ENCODE data around the gene UXT. TPM values are rescaled to one million over a fixed set of nuclear protein-coding genes. Genes with fewer than 3 reads are reported as not detected.

The UXT gene
- total RNA-seq, 1 experiment from 2014 or later: 120 TPM

DNA sequence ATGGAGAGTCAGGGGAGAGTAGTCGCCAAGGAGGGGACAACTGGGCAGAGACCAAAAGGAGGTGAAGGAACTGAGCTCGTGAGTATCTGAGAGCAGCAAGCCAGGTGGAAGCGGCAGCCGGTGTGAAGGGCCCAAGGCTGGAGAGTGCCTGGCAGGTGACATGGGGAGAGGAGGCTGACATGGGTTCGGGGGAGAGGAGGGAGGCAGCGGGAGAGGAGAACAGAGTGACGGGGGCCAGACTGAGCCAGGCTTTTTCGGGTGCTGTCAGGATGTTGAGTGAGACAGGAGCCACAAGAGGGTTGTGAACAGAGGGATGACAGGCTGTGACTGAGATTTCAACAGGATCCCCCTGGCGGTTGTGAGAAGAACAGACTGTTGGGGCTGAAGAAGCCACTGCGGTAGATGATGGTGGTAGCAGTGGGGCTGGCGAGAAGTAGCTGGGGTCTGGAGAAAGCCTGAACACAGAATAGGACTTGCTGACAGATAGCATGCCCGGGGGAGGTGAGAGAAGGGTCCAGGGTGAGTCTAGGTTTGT lies 14.4 kb downstream of the UXT start:
- Histone ChIP-seq H3K9me3 (no peaks in the 10 kb centered on the region), H3K27me3 (replicated peaks; ENCODE audit: control insufficient read depth, insufficient read depth, low read length) (no peaks in the 10 kb centered on the region), H3K4me3 (ENCODE audit: low read depth, low read length) (no peak overlapping the region), H3K36me3 (ENCODE audit: control insufficient read depth, insufficient read depth, low read length) (no peaks in the 10 kb centered on the region; the same call in 1 of the 2 replicates), H3K4me1 (no peaks in the 10 kb centered on the region)
- TF ChIP-seq, protein P1, sequence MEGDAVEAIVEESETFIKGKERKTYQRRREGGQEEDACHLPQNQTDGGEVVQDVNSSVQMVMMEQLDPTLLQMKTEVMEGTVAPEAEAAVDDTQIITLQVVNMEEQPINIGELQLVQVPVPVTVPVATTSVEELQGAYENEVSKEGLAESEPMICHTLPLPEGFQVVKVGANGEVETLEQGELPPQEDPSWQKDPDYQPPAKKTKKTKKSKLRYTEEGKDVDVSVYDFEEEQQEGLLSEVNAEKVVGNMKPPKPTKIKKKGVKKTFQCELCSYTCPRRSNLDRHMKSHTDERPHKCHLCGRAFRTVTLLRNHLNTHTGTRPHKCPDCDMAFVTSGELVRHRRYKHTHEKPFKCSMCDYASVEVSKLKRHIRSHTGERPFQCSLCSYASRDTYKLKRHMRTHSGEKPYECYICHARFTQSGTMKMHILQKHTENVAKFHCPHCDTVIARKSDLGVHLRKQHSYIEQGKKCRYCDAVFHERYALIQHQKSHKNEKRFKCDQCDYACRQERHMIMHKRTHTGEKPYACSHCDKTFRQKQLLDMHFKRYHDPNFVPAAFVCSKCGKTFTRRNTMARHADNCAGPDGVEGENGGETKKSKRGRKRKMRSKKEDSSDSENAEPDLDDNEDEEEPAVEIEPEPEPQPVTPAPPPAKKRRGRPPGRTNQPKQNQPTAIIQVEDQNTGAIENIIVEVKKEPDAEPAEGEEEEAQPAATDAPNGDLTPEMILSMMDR (IDR thresholded peaks at IDR 0.05; ENCODE audit: insufficient read depth in 1 of 2, low read depth in 1 of 2, low read length in 1 of 2, severe bottlenecking in 1 of 2, unreplicated experiment in 1 of 2): no peak
- H3K9me3 Mint-ChIP-seq (ENCODE audit: unreplicated experiment): no peaks in the 10 kb centered on the region
- no peak for DNase-seq
- ChIA-PET CTCF (interaction anchor here (0.7 to 1.4 kb wide), 2 partner anchors 89 to 107 kb away, joined by 3 read pairs; no protein-coding TSS in a partner anchor), POLR2A (no interaction called here)
- intact Hi-C loops (cut with micrococcal nuclease; ENCODE audit: unreplicated experiment): loop anchor here (1.0 to 10.0 kb wide), 3 partner anchors 82 to 450 kb away; partner anchors contain the start of gene UBA1
- H3K27ac Mint-ChIP-seq (ENCODE audit: unreplicated experiment): no peak overlapping the region
- BruUV-seq (replicated peaks): no TSS peak
- H3K27me3 Mint-ChIP-seq (ENCODE audit: insufficient read depth, unreplicated experiment): no peaks in the 10 kb centered on the region
- peaks cover 13% of the 10 kb centered on the region for H3K4me1 Mint-ChIP-seq (ENCODE audit: low read depth, unreplicated experiment)
- no peak overlapping the region for H3K4me3 Mint-ChIP-seq (ENCODE audit: unreplicated experiment)
- H3K36me3 Mint-ChIP-seq (ENCODE audit: insufficient read depth, unreplicated experiment): peaks cover 34% of the 10 kb centered on the region

DNA sequence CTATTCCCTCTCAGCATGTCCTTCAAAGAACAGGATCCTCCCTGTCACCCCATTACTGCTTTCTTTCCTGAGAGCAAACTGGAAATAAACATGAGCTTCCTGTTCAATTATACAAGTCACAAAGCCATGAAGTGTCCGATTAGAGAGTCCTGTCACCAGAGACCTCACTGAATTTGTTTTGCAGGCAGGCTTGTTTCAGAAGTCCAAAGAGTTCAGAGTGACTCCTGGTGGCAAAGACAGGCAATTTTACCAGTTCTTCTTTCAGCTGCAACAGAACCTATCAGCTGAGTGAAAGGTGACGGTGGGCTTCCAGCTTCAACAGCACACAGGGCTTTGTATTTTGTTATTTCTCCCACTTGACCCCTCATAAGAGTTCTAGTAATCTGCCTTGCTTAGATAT lies 15.1 kb downstream of the UXT start:
- H3K36me3 Mint-ChIP-seq (ENCODE audit: insufficient read depth, unreplicated experiment): peaks cover 41% of the 10 kb centered on the region
- no TSS peak for BruUV-seq (replicated peaks)
- Histone ChIP-seq H3K4me3 (ENCODE audit: low read depth, low read length) (no peak overlapping the region), H3K4me1 (no peaks in the 10 kb centered on the region), H3K36me3 (ENCODE audit: control insufficient read depth, insufficient read depth, low read length) (no peaks in the 10 kb centered on the region; the same call in 1 of the 2 replicates), H3K9me3 (no peaks in the 10 kb centered on the region), H3K27me3 (replicated peaks; ENCODE audit: control insufficient read depth, insufficient read depth, low read length) (no peaks in the 10 kb centered on the region)
- no peaks in the 10 kb centered on the region for H3K9me3 Mint-ChIP-seq (ENCODE audit: unreplicated experiment)
- no peak overlapping the region for H3K27ac Mint-ChIP-seq (ENCODE audit: unreplicated experiment)
- intact Hi-C loops (cut with micrococcal nuclease; ENCODE audit: unreplicated experiment): loop anchor here (1.0 to 10.0 kb wide), 3 partner anchors 82 to 449 kb away; partner anchors contain the start of gene UBA1
- H3K4me3 Mint-ChIP-seq (ENCODE audit: unreplicated experiment): no peak overlapping the region
- CTCF ChIA-PET: interaction anchor here (0.7 to 1.4 kb wide), 2 partner anchors 88 to 108 kb away, joined by 3 read pairs; no protein-coding TSS in a partner anchor
- TF ChIP-seq, protein P1 (IDR thresholded peaks at IDR 0.05; ENCODE audit: insufficient read depth in 1 of 2, low read depth in 1 of 2, low read length in 1 of 2, severe bottlenecking in 1 of 2, unreplicated experiment in 1 of 2): peak in 1 of 2 experiments; percentile 29
- H3K4me1 Mint-ChIP-seq (ENCODE audit: low read depth, unreplicated experiment): peaks cover 6% of the 10 kb centered on the region
- no peak for DNase-seq
- no peaks in the 10 kb centered on the region for H3K27me3 Mint-ChIP-seq (ENCODE audit: insufficient read depth, unreplicated experiment)
- POLR2A ChIA-PET: no interaction called here

DNA sequence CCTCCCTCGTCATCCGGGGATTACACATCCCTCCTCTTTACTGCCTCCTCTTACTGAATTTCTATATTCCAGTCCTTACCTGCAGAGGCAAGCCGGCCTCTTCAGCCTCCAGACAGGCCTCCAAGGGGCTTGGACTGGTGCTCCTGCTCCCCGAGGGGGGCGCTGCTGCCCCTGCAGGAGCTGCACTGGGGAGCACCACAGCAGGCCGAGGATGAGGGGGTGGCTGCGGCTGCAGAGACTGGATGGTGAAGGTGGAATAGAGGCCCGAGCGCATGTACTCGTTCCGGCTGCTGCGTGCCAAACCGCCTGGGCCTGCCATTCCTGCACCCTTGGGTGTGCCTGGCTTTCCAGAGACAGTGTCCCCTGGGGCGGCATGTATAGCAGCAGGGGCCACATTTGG lies 20.2 kb downstream of the UXT start:
- Histone ChIP-seq H3K36me3 (ENCODE audit: control insufficient read depth, insufficient read depth, low read length) (no peaks in the 10 kb centered on the region; the same call in 1 of the 2 replicates), H3K4me3 (ENCODE audit: low read depth, low read length) (no peak overlapping the region)
- TF ChIP-seq, protein P1 (IDR thresholded peaks at IDR 0.05; ENCODE audit: insufficient read depth in 1 of 2, low read depth in 1 of 2, low read length in 1 of 2, severe bottlenecking in 1 of 2, unreplicated experiment in 1 of 2): no peak

More for the DNA sequence above, 20.2 kb downstream of the UXT start:
- DNase-seq: no peak
- ChIA-PET POLR2A (no interaction called here), CTCF (no interaction called here)
- intact Hi-C loops (cut with micrococcal nuclease; ENCODE audit: unreplicated experiment): no loop called here
- no peaks in the 10 kb centered on the region for H3K4me1 Mint-ChIP-seq (ENCODE audit: low read depth, unreplicated experiment)
- peaks cover 50% of the 10 kb centered on the region for H3K36me3 Mint-ChIP-seq (ENCODE audit: insufficient read depth, unreplicated experiment)
- no peaks in the 10 kb centered on the region for H3K4me1 ChIP-seq
- H3K27me3 Mint-ChIP-seq (ENCODE audit: insufficient read depth, unreplicated experiment): no peaks in the 10 kb centered on the region
- no peaks in the 10 kb centered on the region for H3K27me3 ChIP-seq (replicated peaks; ENCODE audit: control insufficient read depth, insufficient read depth, low read length)
- H3K4me3 Mint-ChIP-seq (ENCODE audit: unreplicated experiment): no peak overlapping the region
- no TSS peak for BruUV-seq (replicated peaks)
- H3K9me3 Mint-ChIP-seq (ENCODE audit: unreplicated experiment): no peaks in the 10 kb centered on the region
- H3K9me3 ChIP-seq: no peaks in the 10 kb centered on the region
- H3K27ac Mint-ChIP-seq (ENCODE audit: unreplicated experiment): no peak overlapping the region
